T-helper 9 cell (primary cell): ENCODE results near the gene RALBP1.
"Not testable (repeated sequence)": the region's sequence is repeated elsewhere in the genome, so short reads cannot be mapped to it uniquely, and the experiment has no call there.

ENCODE experiments used
- DNase-seq: peaks from one replicate; pipeline ENCODE4 v3.0.0-alpha.2; 2020

RALBP1 gene

DNA sequence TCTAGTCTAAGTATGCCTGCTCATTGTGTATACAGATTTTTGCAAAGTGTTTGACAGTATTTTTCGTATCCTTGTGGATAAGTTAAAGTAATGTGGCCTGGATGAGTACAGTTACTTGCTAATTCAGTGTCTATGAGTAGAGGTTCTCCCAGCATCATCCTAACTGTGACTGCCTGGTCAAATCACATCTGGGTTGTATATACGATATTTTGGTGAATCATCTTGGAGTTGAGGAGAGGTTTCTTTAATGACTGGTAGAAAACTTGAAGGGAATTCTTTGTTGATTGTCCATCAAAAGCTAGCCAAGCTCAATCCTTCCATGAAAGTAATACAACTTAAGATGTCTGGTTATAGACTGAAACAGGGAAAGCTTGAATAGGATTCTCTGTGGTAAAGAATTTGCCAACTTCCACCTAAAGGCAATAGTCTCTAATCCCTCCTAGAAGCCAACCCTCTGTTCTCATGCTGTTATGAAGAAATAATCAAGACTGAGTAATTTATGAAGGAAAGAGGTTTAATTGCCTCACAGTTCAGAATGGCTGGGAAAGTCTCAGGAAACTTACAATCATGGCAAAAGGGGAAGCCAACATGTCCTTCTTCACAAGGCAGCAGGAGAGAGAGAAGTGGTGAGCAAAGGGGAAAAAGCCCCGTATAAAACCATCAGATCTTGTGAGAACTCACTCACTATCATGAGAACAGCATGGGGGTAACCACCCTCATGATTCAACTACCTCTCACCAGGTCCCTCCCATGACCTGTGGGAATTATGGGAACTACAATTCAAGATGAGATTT is 19.4 kb upstream of the RALBP1 start:
- no peak for DNase-seq

DNA sequence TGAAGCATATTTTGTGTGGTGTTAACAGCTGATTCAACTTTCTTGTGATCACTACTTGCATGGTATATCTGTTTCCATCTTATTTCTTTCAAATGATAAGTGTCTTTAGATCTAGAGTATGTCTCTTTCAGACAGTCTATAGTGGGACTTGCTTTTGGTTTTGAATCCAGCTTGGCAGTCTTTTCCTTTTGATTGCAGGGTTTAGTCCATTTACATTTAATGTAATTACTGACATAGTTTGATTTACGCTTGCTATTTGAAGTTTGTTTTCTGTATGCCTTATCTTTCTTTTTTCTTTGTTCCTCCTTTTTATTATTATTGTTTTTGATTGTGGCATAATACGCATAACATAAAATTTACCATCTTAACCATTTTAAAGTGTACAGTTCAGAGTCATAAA is 9.2 kb upstream of the RALBP1 start:
- DNase-seq: no peak

DNA sequence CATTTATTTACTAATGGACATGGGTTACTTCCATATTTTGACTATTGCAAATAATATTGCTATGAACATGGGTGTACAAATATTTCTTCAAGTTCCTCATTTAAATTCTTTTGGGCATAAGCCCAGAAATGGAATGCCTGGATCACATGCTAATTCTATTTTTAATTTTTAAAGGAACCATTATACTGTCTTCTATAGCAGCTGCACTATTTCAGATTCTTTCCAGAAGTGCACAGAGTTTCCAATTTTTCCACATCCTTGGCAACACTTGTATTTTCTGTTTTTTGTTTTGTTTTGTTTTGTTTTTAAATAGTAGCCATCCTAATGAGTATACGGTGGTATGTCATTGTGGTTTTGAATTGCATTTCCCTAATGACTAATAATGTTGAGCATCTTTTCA is 8.5 kb upstream of the RALBP1 start:
- DNase-seq: no peak

DNA sequence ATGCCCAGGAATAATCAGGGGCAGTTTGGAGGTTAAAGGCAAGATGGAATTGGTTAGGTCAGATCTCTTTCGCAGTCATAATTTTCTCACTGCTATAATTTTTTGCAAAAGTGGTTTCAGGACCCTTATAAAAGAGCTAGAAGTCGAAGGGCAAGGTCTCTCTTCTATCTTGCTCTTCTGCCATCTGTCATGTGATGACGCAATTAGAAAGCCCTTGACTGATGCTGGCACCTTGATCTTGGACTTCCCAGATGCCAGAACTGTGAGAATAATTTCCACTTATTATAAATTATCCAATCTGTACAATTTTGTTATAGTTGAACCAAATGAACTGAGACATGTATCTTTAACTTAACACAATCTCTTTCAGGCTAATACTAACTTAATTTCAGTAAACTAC is 6.3 kb upstream of the RALBP1 start:
- no peak for DNase-seq

DNA sequence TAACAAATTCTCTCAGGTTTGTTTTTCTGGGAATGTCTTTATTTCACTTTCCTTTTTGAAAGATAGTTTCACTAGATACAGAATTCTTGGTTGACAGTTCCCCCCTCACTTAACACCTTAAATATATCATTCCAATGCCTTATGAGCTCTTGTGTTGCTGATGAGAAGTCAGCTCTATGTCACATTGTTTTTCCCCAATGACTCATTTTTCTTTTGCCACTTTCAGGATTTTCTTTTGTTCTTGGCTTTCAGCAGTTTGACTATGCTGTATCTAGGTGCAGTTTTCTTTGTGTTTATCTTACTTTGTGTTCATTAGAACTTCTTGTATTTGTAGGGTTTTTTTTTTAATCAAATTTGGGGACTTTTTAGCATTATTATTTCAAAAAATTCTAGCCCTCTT is 5.6 kb upstream of the RALBP1 start:
- no peak for DNase-seq

DNA sequence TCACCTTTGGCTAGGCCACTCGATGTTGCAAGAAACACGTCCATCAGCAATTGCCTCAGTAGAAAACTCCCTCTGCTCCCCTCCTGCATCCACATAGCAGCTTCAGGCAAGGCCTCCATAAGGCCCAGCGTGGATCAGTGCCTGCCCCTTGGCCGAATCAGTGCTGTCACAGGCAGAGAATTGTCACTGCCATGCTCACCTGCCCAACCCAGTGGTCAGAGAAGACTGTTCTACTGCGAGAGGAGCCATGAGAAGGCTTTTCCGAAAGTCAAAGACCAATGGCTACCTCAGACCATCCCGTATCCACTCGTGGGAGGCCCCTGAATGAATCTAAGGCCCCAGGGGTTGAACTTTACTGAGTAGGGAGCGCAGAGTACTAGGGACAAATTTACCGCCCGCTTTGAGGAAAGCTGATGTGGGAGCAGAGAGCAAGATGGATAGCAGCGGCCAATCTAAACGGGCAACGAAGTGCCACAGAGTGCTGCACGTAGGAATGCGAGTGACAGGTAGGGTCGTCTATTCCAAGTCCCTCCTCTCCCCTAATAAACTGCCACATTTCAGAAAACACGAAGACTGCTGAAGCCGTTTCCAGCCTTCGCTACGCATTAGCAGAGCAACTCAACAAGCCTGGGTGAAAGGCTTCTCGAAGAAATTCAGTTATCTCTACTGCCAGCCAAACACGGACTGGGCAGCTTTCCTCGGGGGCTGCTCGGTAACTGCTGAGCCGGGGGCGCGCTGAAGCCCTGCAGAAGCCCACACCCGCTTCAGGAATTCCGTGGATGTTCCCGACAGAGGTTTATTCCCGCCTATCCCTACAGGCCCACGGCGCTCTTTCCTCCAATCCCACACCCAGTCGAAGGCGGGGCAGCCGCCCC is 968 bp upstream of the RALBP1 start:
- no peak for DNase-seq

DNA sequence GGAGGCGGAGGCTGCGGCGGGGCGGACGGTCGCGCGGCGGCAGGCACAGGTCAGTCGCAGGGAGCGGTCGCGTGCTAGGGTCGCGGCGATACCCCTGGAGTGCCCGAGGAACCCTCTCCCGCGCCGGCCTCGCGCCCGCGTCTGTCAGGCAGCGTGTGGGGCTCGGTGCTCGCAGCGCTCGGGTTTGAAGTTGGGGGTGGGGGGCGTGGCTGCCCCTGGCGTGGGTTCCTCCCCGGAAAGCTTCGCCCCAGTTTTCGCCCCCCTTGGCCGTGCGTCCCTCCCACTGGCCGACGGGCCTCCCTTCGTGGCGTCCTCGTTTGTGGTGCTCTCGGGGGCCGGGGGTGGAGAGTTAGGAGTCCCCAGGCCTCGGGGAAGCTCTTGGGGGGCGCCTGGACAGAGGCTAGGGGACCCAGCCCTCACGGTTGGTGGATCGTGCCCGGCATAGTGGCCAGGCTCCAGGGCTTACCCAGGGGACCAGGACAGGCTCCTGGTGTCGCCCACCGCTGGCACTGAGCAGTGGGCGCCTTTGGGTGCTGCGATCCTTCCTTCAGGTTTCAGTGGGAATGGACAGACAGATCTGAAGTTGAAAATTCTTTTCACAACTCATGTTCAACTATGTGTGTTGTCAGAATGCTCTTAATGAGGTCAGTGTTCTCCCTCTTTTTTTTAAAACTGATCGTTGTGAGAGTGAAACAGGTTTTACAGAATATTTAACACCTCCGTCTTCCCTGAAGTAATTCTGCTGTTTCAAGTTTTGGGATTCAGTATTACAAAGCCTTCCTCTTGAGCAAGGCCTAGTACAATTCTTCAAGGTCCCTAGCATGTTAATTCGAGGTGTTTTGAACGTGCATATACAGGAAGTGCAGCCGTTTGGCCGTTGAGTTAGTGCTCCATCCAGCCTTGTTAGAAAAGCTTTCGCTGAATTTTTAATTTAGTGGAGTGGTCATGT is 604 bp downstream of the RALBP1 start:
- DNase-seq: peak; percentile 50

DNA sequence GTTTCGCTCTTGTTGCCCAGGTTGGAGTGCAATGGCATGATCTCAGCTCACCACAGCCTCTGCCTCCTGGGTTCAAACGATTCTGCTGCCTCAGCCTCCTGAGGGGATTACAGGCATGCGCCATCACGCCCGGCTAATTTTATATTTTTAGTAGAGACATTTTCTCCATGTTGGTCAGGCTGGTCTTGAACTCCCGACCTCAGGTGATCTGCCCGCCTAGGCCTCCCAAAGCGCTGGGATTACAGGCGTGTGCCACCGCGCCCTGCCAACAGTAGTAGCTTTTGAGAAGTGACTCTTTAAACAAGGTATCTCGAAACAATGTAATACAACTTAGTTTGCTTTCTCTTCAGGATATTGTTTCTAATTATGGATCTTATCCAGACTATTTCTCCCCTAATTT is 1.6 kb downstream of the RALBP1 start:
- not testable (repeated sequence) for DNase-seq

DNA sequence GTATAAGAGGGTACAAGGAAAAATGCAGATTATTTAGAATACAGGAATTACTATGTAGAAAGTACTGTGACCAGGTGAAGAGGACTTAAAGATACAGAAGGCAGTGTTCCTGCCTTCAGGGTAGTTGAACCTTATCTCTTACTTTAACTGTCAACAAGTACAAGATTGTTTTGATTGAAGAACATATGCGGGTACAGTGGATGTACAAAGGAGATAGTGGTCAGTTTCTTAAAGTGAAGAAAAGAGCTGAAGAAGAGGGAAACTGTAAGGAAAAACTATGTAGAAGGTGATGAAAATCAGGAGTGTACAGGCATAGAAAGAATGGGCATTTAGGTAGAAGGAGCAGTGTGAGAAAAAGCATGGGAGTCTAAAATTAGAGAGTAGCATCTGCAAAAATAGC is 2.2 kb downstream of the RALBP1 start:
- DNase-seq: no peak

DNA sequence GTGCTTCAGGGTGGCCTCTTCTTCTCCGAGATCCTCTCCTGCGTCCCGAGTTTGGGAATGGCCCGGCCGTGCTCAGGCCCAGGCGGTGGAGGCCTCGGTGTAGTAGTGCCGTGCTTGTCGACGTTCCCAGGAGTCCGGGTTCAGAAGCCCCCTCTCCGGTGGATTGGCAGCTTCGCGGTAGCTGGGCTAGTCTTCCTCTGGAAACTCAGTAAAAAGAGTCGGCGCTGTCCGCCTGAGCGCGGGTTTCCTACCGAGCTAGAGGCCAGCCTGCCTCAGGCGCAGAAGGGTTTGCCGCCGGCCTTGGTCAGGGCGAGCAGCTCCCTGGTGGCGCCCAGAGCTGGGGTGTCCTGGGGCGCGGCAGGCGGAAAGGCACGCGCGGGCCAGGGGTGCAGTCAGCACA is 3.2 kb downstream of the RALBP1 start:
- no peak for DNase-seq

DNA sequence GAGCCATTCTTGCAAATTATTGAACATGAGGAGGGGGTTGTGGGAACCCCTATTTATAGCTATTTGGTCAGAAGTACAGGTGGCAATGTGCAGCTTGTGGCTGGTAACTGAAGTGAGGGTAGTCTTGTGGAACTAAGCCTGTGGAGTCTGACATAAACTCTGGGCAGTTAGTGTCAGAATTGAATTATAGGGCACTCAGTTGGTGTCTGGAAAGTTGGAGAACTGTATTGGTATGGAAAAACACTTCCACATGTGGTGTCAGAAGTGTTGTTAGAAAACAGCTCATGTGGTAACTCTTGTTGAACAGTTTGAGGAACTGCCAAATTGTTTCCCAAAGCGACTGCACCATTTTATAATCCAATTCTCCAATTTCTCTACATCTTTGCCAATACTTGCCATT is 7.5 kb downstream of the RALBP1 start:
- no peak for DNase-seq

DNA sequence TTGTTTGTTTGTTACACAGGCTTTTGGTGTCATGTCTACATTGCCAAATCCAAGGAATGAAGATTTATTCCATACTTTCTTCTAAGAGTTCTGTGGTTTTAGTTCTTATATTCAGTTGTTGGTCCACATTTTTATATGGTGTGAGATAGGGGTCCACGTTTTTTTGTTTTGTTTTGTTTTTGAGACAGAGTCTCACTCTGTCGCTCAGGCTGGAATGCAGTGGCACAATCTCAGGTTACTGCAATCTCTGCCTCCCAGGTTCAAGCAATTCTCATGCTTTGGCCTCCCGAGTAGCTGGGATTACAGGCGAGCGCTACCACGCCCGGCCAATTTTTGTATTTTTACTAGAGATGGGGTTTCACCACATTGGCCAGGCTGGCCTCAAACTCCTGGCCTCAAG is 8.2 kb downstream of the RALBP1 start:
- DNase-seq: no peak

DNA sequence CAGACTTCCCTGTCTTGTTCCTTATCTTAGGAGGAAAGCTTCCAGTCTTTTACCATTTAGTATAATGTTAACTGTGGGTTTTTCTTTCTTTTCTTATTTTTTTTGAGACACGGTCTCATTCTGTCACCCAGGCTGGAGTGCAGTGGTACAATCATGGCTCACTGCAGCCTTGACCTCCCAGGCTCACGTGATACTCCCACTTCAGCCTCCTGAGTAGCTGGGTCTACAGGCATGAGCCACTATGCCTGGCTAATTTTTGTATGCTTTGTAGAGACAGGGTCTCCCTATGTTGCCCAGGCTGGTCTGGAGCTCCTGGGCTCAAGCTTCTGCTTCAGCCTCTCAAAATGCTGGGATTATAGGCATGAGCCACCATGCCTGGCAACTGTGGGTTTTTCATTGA is 9.5 kb downstream of the RALBP1 start:
- not testable (repeated sequence) for DNase-seq

DNA sequence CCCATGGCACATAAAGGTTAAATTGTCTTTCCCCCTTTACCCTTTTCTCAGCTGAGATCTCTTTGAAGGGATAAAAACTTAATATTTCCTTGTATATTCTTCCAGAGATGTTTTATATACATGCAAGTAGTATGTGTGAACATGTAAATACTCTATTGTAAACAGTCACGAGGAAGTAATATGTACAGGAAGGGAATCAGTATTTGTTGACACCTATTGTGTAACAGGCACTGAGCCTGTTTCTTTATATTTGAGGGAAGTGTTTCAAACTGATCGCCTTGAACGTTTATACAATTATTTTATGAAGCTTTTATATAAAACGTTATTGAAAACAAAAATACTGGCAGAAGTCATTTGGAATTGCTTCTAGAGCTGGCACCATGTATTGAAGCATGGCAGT is 13.2 kb downstream of the RALBP1 start:
- no peak for DNase-seq

DNA sequence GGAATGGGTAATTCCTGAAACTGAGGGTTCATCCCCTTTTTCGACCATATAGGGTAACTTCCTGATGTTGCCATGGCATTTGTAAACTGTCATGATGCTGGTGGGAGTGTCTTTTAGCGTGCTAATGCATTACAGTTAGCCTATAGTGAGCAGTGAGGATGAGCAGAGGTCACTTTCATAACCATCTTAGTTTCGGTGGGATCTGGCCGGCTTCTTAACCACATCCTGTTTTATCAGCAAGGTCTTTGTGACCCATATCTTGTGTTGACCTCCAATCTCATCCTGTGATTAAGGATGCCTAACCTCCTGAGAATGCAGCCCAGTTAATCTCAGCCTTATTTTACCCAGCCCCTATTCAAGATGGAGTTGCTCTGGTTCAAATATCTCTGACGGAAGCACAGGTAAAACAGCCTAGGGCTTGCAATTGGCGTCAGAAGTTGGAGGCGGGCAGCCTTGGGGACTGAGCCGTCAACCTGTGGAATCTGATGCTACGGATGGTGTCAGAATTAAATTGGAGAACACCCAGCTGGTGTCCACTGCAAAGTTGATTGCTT is 19.5 kb downstream of the RALBP1 start:
- DNase-seq: no peak

DNA sequence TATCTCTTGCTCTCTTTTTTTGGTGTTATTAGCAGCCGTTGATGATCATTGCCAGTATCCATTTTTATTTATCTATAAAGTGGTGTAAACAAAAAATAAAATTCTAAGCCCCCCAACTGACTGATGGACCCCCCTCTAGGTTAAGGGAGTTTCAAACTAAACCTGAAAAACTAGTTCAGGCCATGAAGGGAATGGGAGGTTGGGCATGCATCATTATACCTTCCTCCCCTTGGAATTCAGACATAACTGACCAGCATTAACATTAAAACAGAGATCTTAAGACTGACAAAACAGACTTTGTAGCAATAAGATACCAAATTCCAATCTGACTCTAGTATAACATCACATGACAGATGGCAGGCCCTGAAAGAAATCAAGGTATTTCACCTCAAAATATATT is 20.2 kb downstream of the RALBP1 start:
- DNase-seq: no peak

DNA sequence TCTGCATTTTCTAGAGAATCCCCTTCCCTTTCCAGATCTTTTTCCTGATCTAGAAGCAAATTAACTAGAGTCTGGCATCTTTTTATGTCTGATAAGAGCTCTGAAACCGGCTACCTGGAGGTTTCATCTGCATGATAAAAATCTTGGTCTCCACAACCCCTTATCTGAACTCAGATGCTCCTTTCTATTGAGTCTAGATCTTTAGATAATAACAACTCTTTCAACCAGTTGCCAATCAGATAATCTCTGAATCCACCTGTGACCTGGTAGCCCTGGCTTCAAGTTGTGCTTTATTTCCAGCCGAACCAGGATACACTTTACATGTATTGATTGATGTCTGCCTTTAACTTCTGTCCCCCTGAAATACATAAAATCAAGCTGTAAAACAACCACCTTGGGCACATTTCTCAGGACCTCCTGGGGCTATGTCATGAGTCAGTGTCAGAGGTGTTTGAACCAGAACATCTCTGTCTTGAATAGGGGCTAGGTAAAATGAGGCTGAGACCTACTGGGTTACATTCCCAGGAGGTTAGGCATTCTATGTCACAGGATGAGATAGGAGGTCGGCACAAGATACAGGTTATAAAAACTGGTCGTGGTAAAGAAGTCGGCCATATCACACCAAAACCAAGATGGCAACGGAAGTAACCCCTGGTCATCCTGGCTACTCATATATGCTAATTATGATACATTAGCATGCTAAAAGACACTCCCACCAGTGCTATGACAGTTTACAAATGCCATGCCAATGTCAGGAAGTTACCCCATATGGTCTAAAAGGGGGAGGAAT is 20.8 kb downstream of the RALBP1 start:
- DNase-seq: no peak

DNA sequence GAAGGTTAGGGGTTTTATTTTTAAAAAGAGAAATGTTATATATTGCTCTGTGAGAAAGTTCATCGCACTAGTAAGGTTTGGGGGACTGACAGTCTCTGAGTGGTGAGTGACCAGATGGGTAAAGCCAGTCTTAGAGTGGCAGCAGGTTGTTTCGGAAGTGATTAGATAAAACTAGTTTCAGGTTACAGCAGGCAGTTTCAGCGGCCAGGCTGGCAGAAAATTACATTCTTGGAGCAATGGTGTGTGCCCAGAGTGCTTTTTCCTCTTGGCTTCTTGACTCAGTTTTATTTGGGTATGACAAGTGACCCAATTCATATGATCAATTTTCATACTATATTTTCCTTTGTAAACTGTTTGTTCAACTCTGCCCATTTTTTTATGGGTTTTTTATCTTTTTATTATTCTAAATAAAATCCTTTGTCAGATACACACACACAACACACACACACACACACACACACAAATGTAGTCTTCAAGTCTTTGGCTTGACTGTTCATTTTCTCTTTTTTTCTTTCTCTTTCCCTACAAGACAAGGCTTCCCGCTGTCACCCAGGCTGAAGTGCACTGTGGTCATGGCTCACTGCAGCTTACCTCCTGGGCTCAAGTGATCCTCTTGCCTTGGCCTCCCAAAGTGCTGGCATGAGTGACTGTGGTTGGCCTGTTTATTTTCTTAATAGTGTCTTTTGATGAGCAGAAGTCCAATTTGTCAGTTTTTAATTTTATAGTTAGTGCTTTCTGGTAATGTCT is 30.9 kb downstream of the RALBP1 start:
- DNase-seq: no peak

DNA sequence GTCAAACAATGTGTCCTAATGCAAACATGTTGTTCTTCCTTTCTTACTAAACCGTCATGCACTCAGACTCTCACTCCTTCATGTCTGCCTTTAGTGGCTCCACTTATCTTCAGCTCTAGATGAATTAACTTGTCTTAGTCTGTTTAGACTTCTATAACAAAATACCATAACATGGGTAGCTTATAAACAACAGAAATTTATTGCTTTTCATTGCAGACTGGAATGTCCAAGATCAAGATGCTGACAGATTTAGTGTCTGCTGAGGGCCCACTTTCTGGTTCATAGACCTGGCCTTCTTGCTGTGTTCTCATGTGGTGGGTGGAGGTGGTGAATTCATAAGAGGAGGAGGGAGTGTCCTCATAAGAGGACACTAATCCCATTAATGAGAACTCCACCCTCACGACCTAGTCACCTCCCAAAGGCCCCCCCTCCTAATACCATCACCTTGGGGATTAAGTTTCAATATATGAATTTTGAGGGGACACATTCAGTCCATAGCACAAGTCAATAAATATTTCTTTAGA is 32.3 kb downstream of the RALBP1 start:
- no peak for DNase-seq

DNA sequence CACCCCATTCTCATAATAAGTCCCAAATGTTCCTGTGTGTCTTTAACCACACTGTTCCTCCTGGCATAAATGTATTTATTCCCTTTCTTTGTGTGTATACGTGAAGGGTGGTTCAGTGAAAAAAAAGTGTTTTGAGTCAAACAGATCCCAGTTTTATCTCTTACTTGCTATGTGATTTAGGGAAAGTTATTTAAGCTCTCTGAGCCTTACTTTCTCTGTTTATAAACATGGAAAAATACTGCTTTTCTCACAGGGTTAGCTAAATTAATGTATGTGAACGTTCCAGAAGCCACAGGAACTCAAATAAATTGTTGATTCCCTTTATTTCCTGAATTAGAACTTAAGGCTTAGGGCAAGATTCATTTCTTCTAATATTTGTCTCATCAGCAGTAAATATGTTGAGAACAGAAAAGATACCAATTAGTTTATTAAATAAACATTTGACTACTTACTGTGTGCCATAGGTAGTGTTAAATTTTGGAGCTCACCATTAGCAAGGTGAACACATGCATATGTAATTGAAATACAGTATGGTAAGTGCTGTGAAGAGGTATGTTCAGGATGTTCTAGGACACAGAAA is 33.2 kb downstream of the RALBP1 start:
- no peak for DNase-seq
